ENCODE measurements around the gene METTL25B.

METTL25B gene

GRCh38 chr1:156772728-156773497, 44.6 kb downstream of the METTL25B start:
- no peak overlapping the region for H3K4me3 ChIP-seq (ENCODE audit: low read depth, low read length)
- no peak for TF ChIP-seq CTCF (conservative IDR thresholded peaks at IDR 0.05; ENCODE audit: low read depth, low read length)
- DNase-seq (ENCODE audit: low read depth), result no peak

GRCh38 chr1:156773607-156774006, 45.3 kb downstream of the METTL25B start:
- no peak for DNase-seq (ENCODE audit: low read depth)
- no peak overlapping the region for H3K4me3 ChIP-seq (ENCODE audit: low read depth, low read length)
- peak; percentile 21 for TF ChIP-seq CTCF (conservative IDR thresholded peaks at IDR 0.05; ENCODE audit: low read depth, low read length)

- H3K4me3 ChIP-seq (ENCODE audit: low read depth, low read length), result no peak overlapping the region
- DNase-seq (ENCODE audit: low read depth), result no peak
- TF ChIP-seq CTCF (conservative IDR thresholded peaks at IDR 0.05; ENCODE audit: low read depth, low read length), result no peak
Measured at GRCh38 chr1:156775799-156776198, 47.5 kb downstream of the METTL25B start.

GRCh38 chr1:156776942-156777341, 48.7 kb downstream of the METTL25B start:
- DNase-seq (ENCODE audit: low read depth), result no peak
- H3K4me3 ChIP-seq (ENCODE audit: low read depth, low read length), result no peak overlapping the region
- TF ChIP-seq CTCF (conservative IDR thresholded peaks at IDR 0.05; ENCODE audit: low read depth, low read length), result no peak

- TF ChIP-seq CTCF (conservative IDR thresholded peaks at IDR 0.05; ENCODE audit: low read depth, low read length), result no peak
- H3K4me3 ChIP-seq (ENCODE audit: low read depth, low read length), result no peak overlapping the region
- DNase-seq (ENCODE audit: low read depth), result no peak
Measured at GRCh38 chr1:156777573-156777972, 49.3 kb downstream of the METTL25B start.

- TF ChIP-seq CTCF (conservative IDR thresholded peaks at IDR 0.05; ENCODE audit: low read depth, low read length), result no peak
- DNase-seq (ENCODE audit: low read depth), result peak; percentile 57
- H3K4me3 ChIP-seq (ENCODE audit: low read depth, low read length), result no peak overlapping the region
Measured at GRCh38 chr1:156781585-156782186, 53.4 kb downstream of the METTL25B start.

GRCh38 chr1:156785458-156785857, 57.2 kb downstream of the METTL25B start:
- no peak overlapping the region for H3K4me3 ChIP-seq (ENCODE audit: low read depth, low read length)
- TF ChIP-seq CTCF (conservative IDR thresholded peaks at IDR 0.05; ENCODE audit: low read depth, low read length), result no peak
- no peak for DNase-seq (ENCODE audit: low read depth)
